Stimulated activated CD8-positive, alpha-beta memory T cell treated with anti-CD3 and anti-CD28 coated beads, Interleukin-4, amount 100 ng/mL, for 48 hours (primary cell): ENCODE data around the gene SIGLEC11.
"Not testable (repeated sequence)": the region's sequence is repeated elsewhere in the genome, so short reads cannot be mapped to it uniquely, and the experiment has no call there.

Experiments
- DNase-seq: peaks from one replicate; pipeline ENCODE4 v3.0.0-alpha.2; 2020

SIGLEC11 gene

GRCh38 chr19:49981603-49982593 is 20.9 kb upstream of the SIGLEC11 start:
- no peak for DNase-seq

GRCh38 chr19:49978324-49978723 is 17.4 kb upstream of the SIGLEC11 start:
- DNase-seq, result no peak

GRCh38 chr19:49977881-49978280 is 16.9 kb upstream of the SIGLEC11 start:
- DNase-seq, result no peak

- no peak for DNase-seq
Measured at GRCh38 chr19:49977076-49977475, 16.1 kb upstream of the SIGLEC11 start.

- no peak for DNase-seq
Measured at GRCh38 chr19:49976496-49976895, 15.5 kb upstream of the SIGLEC11 start.

GRCh38 chr19:49975051-49975450 is 14.1 kb upstream of the SIGLEC11 start:
- no peak for DNase-seq

- no peak for DNase-seq
Measured at GRCh38 chr19:49973987-49974386, 13.0 kb upstream of the SIGLEC11 start.

- no peak for DNase-seq
Measured at GRCh38 chr19:49972841-49973240, 11.9 kb upstream of the SIGLEC11 start.

- DNase-seq, result no peak
Measured at GRCh38 chr19:49971991-49972411, 11.0 kb upstream of the SIGLEC11 start.

- not testable (repeated sequence) for DNase-seq
Measured at GRCh38 chr19:49969355-49969754, 8.4 kb upstream of the SIGLEC11 start.

- no peak for DNase-seq
Measured at GRCh38 chr19:49968279-49968922, 7.4 kb upstream of the SIGLEC11 start.

- DNase-seq, result not testable (repeated sequence)
Measured at GRCh38 chr19:49959892-49960291, 1.1 kb downstream of the SIGLEC11 start.

- not testable (repeated sequence) for DNase-seq
Measured at GRCh38 chr19:49958596-49958995, 2.4 kb downstream of the SIGLEC11 start.

GRCh38 chr19:49958144-49958543 is 2.8 kb downstream of the SIGLEC11 start:
- not testable (repeated sequence) for DNase-seq

GRCh38 chr19:49957262-49957915 is 3.6 kb downstream of the SIGLEC11 start:
- DNase-seq, result no peak

- DNase-seq, result no peak
Measured at GRCh38 chr19:49956115-49956495, 4.9 kb downstream of the SIGLEC11 start.

- DNase-seq, result no peak
Measured at GRCh38 chr19:49954933-49955332, 6.0 kb downstream of the SIGLEC11 start.

GRCh38 chr19:49954092-49954829 is 6.7 kb downstream of the SIGLEC11 start:
- DNase-seq, result no peak

GRCh38 chr19:49953416-49953815 is 7.6 kb downstream of the SIGLEC11 start:
- DNase-seq, result no peak

GRCh38 chr19:49952906-49953305 is 8.1 kb downstream of the SIGLEC11 start:
- DNase-seq, result no peak

GRCh38 chr19:49952479-49952836 is 8.5 kb downstream of the SIGLEC11 start:
- DNase-seq, result no peak

GRCh38 chr19:49951806-49952478 is 9.0 kb downstream of the SIGLEC11 start:
- DNase-seq, result no peak
